Measurements from ENCODE around the gene SLC25A45.
A peak's percentile ranks its signal among the peaks of the same experiment; 100 is the strongest.

Gene SLC25A45

GRCh38 chr11:65422633-65423515 is 40.4 kb upstream of the SLC25A45 start, which contains the start of gene NEAT1:
Gene NEAT1 (plus strand): TSS chr11:65422798.
- H3K4me2 ChIP-seq (ENCODE audit: low read depth, low read length) = peak within 1 kb of the TSS; percentile 99
- TF ChIP-seq CTCF (IDR thresholded peaks at IDR 0.05; ENCODE audit: low read length) = no peak
- no peak for TF ChIP-seq EZH2 (optimal IDR thresholded peaks at IDR 0.05; ENCODE audit: low read depth, low read length)
- TF ChIP-seq EZH2phosphoT487 (IDR thresholded peaks at IDR 0.05; ENCODE audit: low read length) = no peak
- H3K27ac ChIP-seq (ENCODE audit: low read length) = peak within 1 kb of the TSS; percentile 100
- no peaks in the 10 kb centered on the region for H3K36me3 ChIP-seq (replicated peaks; ENCODE audit: insufficient read depth, low read length)
- peaks cover 28% of the 10 kb centered on the region for H3K4me1 ChIP-seq (ENCODE audit: low read length)
- DNase-seq = peak; percentile 88
- peak within 1 kb of the TSS; percentile 100 for H3K9ac ChIP-seq (ENCODE audit: low read length)
- peaks cover 65% of the 10 kb centered on the region for H3K79me2 ChIP-seq (ENCODE audit: low read length)
- no peaks in the 10 kb centered on the region for H3K27me3 ChIP-seq (replicated peaks; ENCODE audit: insufficient read depth, low read length)
- peak within 1 kb of the TSS; percentile 87 for H3K4me3 ChIP-seq (ENCODE audit: low read length)
- H3K9me2 ChIP-seq (replicated peaks; ENCODE audit: insufficient read depth, low read length) = no peaks in the 10 kb centered on the region
- peaks cover 94% of the 10 kb centered on the region for H3F3A ChIP-seq (ENCODE audit: insufficient read depth, low read length)
- no peaks in the 10 kb centered on the region for H3K9me3 ChIP-seq (replicated peaks; ENCODE audit: insufficient read depth, low read length)
- peaks cover 24% of the 10 kb centered on the region for H4K20me1 ChIP-seq (ENCODE audit: insufficient read depth, low read length)
- H2AFZ ChIP-seq (ENCODE audit: low read length) = no peak within 1 kb of the TSS

- no peak overlapping the region for H2AFZ ChIP-seq (ENCODE audit: low read length)
- H3F3A ChIP-seq (ENCODE audit: insufficient read depth, low read length) = peaks cover 94% of the 10 kb centered on the region
- H3K4me2 ChIP-seq (ENCODE audit: low read depth, low read length) = peak overlapping the region; percentile 99
- no peak for TF ChIP-seq EZH2 (optimal IDR thresholded peaks at IDR 0.05; ENCODE audit: low read depth, low read length)
- no peak; the same call in none of the 2 replicates for TF ChIP-seq CTCF (IDR thresholded peaks at IDR 0.05; ENCODE audit: low read length)
- no peak for TF ChIP-seq EZH2phosphoT487 (IDR thresholded peaks at IDR 0.05; ENCODE audit: low read length)
- no peaks in the 10 kb centered on the region for H3K27me3 ChIP-seq (replicated peaks; ENCODE audit: insufficient read depth, low read length)
- peak overlapping the region; percentile 87 for H3K4me3 ChIP-seq (ENCODE audit: low read length)
- H3K9me3 ChIP-seq (replicated peaks; ENCODE audit: insufficient read depth, low read length) = no peaks in the 10 kb centered on the region
- H3K79me2 ChIP-seq (ENCODE audit: low read length) = peaks cover 68% of the 10 kb centered on the region
- peaks cover 29% of the 10 kb centered on the region for H3K4me1 ChIP-seq (ENCODE audit: low read length)
- peaks cover 24% of the 10 kb centered on the region for H4K20me1 ChIP-seq (ENCODE audit: insufficient read depth, low read length)
- H3K9me2 ChIP-seq (replicated peaks; ENCODE audit: insufficient read depth, low read length) = no peaks in the 10 kb centered on the region
- peak overlapping the region; percentile 100 for H3K9ac ChIP-seq (ENCODE audit: low read length)
- no peaks in the 10 kb centered on the region for H3K36me3 ChIP-seq (replicated peaks; ENCODE audit: insufficient read depth, low read length)
- H3K27ac ChIP-seq (ENCODE audit: low read length) = peak overlapping the region; percentile 100
- peak; percentile 96 for DNase-seq
Observed at GRCh38 chr11:65421794-65422632, 39.6 kb upstream of the SLC25A45 start.

GRCh38 chr11:65420979-65421793 is 38.7 kb upstream of the SLC25A45 start:
- Histone ChIP-seq H3K27ac (ENCODE audit: low read length) (peak overlapping the region; percentile 100), H3K4me2 (ENCODE audit: low read depth, low read length) (peak overlapping the region; percentile 99), H3K27me3 (replicated peaks; ENCODE audit: insufficient read depth, low read length) (no peaks in the 10 kb centered on the region), H3K9me2 (replicated peaks; ENCODE audit: insufficient read depth, low read length) (no peaks in the 10 kb centered on the region), H3K4me3 (ENCODE audit: low read length) (peak overlapping the region; percentile 68), H3K36me3 (replicated peaks; ENCODE audit: insufficient read depth, low read length) (no peaks in the 10 kb centered on the region), H2AFZ (ENCODE audit: low read length) (no peak overlapping the region), H4K20me1 (ENCODE audit: insufficient read depth, low read length) (peaks cover 24% of the 10 kb centered on the region), H3K79me2 (ENCODE audit: low read length) (peaks cover 70% of the 10 kb centered on the region), H3K4me1 (ENCODE audit: low read length) (peaks cover 27% of the 10 kb centered on the region), H3F3A (ENCODE audit: insufficient read depth, low read length) (peaks cover 91% of the 10 kb centered on the region), H3K9ac (ENCODE audit: low read length) (peak overlapping the region; percentile 100), H3K9me3 (replicated peaks; ENCODE audit: insufficient read depth, low read length) (no peaks in the 10 kb centered on the region)
- DNase-seq = peak; percentile 91
- TF ChIP-seq EZH2 (optimal IDR thresholded peaks at IDR 0.05; ENCODE audit: low read depth, low read length) (no peak), EZH2phosphoT487 (IDR thresholded peaks at IDR 0.05; ENCODE audit: low read length) (no peak), CTCF (IDR thresholded peaks at IDR 0.05; ENCODE audit: low read length) (no peak)

Measured in MM.1S (cell line).